Tibial artery (tissue), 4 donors: ENCODE measurements around the gene TMEM120B.
A peak's percentile ranks its signal among the peaks of the same experiment; 100 is the strongest.
"Not testable (repeated sequence)": the region's sequence is repeated elsewhere in the genome, so short reads cannot be mapped to it uniquely, and the experiment has no call there.

Source experiments
- DNase-seq, 2 donors: peaks; one replicate each; pipeline ENCODE4 v3.0.0-alpha.2; 2019
- H3K27ac ChIP-seq, 2 donors: fragments of 200-600 bp; sonication (generic) in 1 of 2; 1 replicate in 1 of 2; 2 replicates in 1 of 2; pipeline ENCODE4 v1.5.1; 2018 to 2019; ENCODE audit warnings: mild to moderate bottlenecking in 1 of 2
- H3K27me3 ChIP-seq, 2 donors: fragments of 200-600 bp; sonication (generic) in 1 of 2; one replicate each; pipeline versions ENCODE4 v1.5.1 to v1.6.0; 2016 to 2019
- H3K36me3 ChIP-seq, 3 donors: fragments of 200-600 bp; sonication (generic) in 2 of 3; one replicate each; pipeline ENCODE4 v1.5.1; 2016 to 2019; ENCODE audit warnings: mild to moderate bottlenecking in 2 of 3
- H3K4me1 ChIP-seq, 4 donors: fragments of 200-600 bp; sonication (generic) in 2 of 4; 1 replicate in 3 of 4; 2 replicates in 1 of 4; pipeline ENCODE4 v1.5.1; 2016 to 2019
- H3K4me3 ChIP-seq, 2 donors: fragments of 200-600 bp; sonication (generic) in 1 of 2; 1 replicate in 1 of 2; 2 replicates in 1 of 2; pipeline ENCODE4 v1.5.1; 2018 to 2019; ENCODE audit warnings: mild to moderate bottlenecking in 2 of 2
- H3K9me3 ChIP-seq, 3 donors: fragments of 200-600 bp; sonication (generic) in 1 of 3; one replicate each; pipeline ENCODE4 v1.5.1; 2016 to 2019
- intact Hi-C: fragments of 100-400 bp; cut with DNase I; formaldehyde crosslinking; loops from one replicate; pipeline ENCODE4 v1.15.0; 2023; ENCODE audit warnings: low total_unique reads
- TF ChIP-seq, protein P1 (sequence below), 2 experiments: fragments of 200-600 bp in 1 of 2; fragments of 450-650 bp in 1 of 2; IDR thresholded peaks; one replicate each; pipeline ENCODE4 v1.5.1; 2017 to 2019; ENCODE audit warnings: antibody characterized with exemption in 2 of 2, mild to moderate bottlenecking in 1 of 2, moderate library complexity in 1 of 2

TMEM120B gene

DNA sequence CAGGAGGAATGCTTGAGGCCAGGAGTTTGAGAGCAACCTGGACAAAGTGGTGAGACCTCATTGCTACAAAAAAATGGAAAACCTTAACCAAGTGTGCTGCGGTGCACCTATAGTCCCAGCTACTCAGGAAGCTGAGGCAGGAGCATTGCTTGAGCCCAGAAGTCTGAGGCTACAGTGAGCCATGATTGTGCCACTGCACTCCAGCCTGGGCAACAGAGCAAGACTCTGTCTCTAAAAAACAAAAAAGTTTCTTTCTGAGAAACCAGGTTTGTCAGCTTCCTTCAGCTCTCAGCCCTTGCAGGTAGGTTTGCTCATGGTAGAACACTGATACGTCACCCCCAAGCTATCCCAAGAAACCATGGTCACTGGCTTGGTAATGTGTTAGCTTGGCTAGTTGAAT, 23.1 kb upstream of the TMEM120B start:
- no peaks in the 10 kb centered on the region for H3K27me3 ChIP-seq
- TF ChIP-seq, protein P1, sequence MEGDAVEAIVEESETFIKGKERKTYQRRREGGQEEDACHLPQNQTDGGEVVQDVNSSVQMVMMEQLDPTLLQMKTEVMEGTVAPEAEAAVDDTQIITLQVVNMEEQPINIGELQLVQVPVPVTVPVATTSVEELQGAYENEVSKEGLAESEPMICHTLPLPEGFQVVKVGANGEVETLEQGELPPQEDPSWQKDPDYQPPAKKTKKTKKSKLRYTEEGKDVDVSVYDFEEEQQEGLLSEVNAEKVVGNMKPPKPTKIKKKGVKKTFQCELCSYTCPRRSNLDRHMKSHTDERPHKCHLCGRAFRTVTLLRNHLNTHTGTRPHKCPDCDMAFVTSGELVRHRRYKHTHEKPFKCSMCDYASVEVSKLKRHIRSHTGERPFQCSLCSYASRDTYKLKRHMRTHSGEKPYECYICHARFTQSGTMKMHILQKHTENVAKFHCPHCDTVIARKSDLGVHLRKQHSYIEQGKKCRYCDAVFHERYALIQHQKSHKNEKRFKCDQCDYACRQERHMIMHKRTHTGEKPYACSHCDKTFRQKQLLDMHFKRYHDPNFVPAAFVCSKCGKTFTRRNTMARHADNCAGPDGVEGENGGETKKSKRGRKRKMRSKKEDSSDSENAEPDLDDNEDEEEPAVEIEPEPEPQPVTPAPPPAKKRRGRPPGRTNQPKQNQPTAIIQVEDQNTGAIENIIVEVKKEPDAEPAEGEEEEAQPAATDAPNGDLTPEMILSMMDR (IDR thresholded peaks at IDR 0.05): no peak
- DNase-seq: no peak
- intact Hi-C loops: loop anchor here (5.0 kb wide), 1 partner anchor 62 kb away; the partner anchor contains the start of gene ORAI1
- H3K27ac ChIP-seq: no peak overlapping the region
- H3K4me3 ChIP-seq: no peak overlapping the region
- H3K36me3 ChIP-seq: no peaks in the 10 kb centered on the region
- no peaks in the 10 kb centered on the region for H3K9me3 ChIP-seq
- H3K4me1 ChIP-seq: peaks cover 0 to 11% (median 5%) of the 10 kb centered on the region in 4 donors

DNA sequence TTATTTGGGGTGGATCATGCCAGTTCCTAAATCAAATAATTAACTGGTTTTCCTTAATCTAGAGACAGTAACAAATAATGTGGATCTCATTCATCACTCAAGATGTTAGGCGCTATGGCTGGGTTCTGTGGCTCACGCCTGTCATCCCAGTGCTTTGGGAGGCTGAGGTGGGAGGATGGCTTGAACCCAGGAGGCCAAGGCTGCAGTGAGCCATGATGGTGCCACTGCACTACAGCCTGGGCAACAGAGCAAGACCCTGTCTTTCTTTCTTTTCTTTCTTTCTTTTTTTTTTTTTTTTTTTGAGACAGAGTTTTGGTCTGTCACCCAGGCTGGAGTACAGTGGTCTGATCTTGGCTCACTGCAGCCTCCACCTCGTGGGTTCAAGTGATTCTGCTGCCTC, 19.8 kb upstream of the TMEM120B start:
- H3K4me3 ChIP-seq, H3K9me3 ChIP-seq, H3K27me3 ChIP-seq, DNase-seq, H3K4me1 ChIP-seq, H3K27ac ChIP-seq, H3K36me3 ChIP-seq: not testable (repeated sequence)
- intact Hi-C loops: loop anchor here (10.0 kb wide), 1 partner anchor 202 kb away; no protein-coding TSS in a partner anchor

DNA sequence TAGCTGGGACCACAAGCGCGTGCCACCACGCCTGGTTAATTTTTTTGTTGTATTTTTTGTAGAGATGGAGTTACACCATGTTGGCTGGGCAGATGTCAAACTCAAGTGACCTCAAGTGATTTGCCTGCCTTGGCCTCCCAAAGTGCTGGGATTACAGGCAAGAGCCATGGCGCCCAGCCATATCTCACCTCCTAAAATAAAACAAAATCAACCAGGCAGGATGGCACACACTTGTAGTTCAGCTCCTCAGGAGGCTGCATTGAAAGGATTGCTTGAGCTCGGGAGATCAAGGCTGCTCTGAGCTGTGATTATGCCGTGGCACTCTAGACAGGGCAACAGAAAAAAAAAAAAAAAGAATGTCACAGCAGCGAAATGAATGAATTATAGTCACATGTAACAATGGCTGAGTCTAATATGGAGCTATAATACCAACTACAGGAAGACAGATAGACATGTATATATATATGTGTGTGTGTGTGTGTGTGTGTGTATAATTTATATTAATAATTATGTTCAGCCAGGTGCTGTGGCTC, 19.3 kb upstream of the TMEM120B start:
- no peaks in the 10 kb centered on the region for H3K4me1 ChIP-seq
- no peak for DNase-seq
- H3K9me3 ChIP-seq: no peaks in the 10 kb centered on the region
- H3K36me3 ChIP-seq: no peaks in the 10 kb centered on the region
- H3K27me3 ChIP-seq: peaks cover 0 to 2% of the 10 kb centered on the region in 2 donors
- no peak overlapping the region for H3K4me3 ChIP-seq
- no peak overlapping the region for H3K27ac ChIP-seq
- TF ChIP-seq, protein P1 (IDR thresholded peaks at IDR 0.05): no peak
- intact Hi-C loops: loop anchor here (10.0 kb wide), 1 partner anchor 202 kb away; no protein-coding TSS in a partner anchor

- intact Hi-C loops: loop anchor here (5.0 to 10.0 kb wide), 3 partner anchors 75 to 198 kb away; partner anchors contain the start of gene RHOF
- Histone ChIP-seq H3K36me3 (no peaks in the 10 kb centered on the region), H3K27ac (no peak overlapping the region), H3K4me3 (no peak overlapping the region), H3K27me3 (peaks cover 0 to 5% of the 10 kb centered on the region in 2 donors), H3K9me3 (no peaks in the 10 kb centered on the region), H3K4me1 (peaks cover 0 to 6% (median 1%) of the 10 kb centered on the region in 4 donors)
- TF ChIP-seq, protein P1 (IDR thresholded peaks at IDR 0.05): peak; percentile 48 to 89
- DNase-seq: no peak
Observed at GRCh38 chr12:121697093-121697698, 15.4 kb upstream of the TMEM120B start.

DNA sequence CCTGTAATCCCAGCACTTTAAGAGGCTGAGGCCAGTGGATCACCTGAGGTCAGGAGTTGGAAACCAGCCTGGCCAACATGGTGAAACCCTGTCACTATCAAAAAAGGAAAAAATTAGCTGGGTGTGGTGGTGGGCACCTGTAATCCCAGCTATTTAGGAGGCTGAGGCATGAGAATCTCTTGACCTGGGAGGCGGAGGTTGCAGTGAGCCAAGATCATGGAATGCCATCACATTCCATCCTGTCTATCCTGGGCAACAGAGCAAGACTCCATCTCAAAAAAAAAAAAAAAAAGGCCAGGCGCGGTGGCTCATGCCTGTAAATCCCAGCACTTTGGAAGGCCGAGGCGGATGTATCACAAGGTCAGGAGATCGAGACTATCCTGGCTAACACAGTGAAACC, 14.7 kb upstream of the TMEM120B start:
- not testable (repeated sequence) for H3K9me3 ChIP-seq, H3K27me3 ChIP-seq, H3K36me3 ChIP-seq, H3K27ac ChIP-seq, H3K4me1 ChIP-seq, H3K4me3 ChIP-seq, DNase-seq
- intact Hi-C loops: loop anchor here (5.0 to 10.0 kb wide), 3 partner anchors 74 to 197 kb away; partner anchors contain the start of gene RHOF

DNA sequence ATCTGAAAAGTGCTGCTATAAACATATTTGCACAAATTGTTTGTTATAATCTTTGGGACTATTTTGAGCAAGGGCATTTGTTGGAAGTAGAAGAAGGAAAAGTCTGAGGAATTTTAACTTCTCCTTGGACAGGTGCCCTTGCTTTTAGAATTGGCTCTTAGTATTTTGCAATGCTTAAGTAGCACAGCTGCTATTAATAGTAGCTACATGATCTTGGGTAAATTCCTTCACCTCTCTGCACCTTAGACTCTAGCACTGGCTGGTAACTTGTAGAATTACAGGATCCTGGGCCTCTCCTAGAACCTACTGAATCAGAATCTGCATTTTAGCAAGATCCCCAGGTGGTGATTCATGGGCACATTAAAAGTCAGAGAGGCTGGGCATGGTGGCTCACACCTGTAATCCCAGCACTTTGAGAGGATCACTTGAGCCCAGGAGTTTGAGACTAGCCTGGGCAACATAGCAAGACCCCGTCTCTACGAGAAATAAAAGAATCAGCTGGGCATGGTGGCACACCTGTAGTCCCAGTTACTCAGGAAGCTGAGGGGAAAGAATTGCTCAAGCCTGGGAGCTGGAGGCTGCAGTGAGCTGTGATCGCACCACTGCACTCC, 10.8 kb upstream of the TMEM120B start:
- intact Hi-C loops: no loop called here
- no peak overlapping the region for H3K4me3 ChIP-seq
- H3K27me3 ChIP-seq: peaks cover 0 to 8% of the 10 kb centered on the region in 2 donors
- TF ChIP-seq, protein P1 (IDR thresholded peaks at IDR 0.05): no peak
- no peak overlapping the region for H3K27ac ChIP-seq
- peaks cover 0 to 6% (median 1%) of the 10 kb centered on the region in 4 donors for H3K4me1 ChIP-seq
- H3K9me3 ChIP-seq: no peaks in the 10 kb centered on the region
- DNase-seq: no peak
- no peaks in the 10 kb centered on the region for H3K36me3 ChIP-seq
